ENCODE data around the gene SGSM2. TPM values are rescaled to one million over a fixed set of nuclear protein-coding genes. Genes with fewer than 3 reads are reported as not detected.
A peak's percentile ranks its signal among the peaks of the same experiment; 100 is the strongest.

Gene SGSM2
- total and polyA plus RNA-seq, 2 of the 13 experiments (the other 11 are each of a cell fraction or from before 2014, with no cell fraction given): 30.4 to 51.3 TPM

GRCh38 chr17:2400877-2401425 lies 63.6 kb downstream of the SGSM2 start, which contains the start of gene MNT (continued):
- TF ChIP-seq ZMYM4 (CRISPR knock-in tag; IDR thresholded peaks at IDR 0.05) (0 out of 2 replicates have a peak, but pooled peaks have one; percentile 6), TGIF2 (CRISPR knock-in tag; IDR thresholded peaks at IDR 0.05) (peak; percentile 67; the same call in 1 of the 2 replicates), NBN (conservative IDR thresholded peaks at IDR 0.05) (no peak), ATF7 (IDR thresholded peaks at IDR 0.05) (no peak), ATF7 (CRISPR knock-in tag; IDR thresholded peaks at IDR 0.05) (peak; percentile 12; the same call in 1 of the 2 replicates), IRF2 (CRISPR knock-in tag; IDR thresholded peaks at IDR 0.05) (0 out of 2 replicates have a peak, but pooled peaks have one; percentile 14), GABPA (IDR thresholded peaks at IDR 0.05; ENCODE audit: low read depth, low read length) (0 out of 2 replicates have a peak, but pooled peaks have one; percentile 3), GABPA (CRISPR knock-in tag; IDR thresholded peaks at IDR 0.05; ENCODE audit: low read depth) (no peak), MYC (CRISPR knock-in tag; IDR thresholded peaks at IDR 0.05; ENCODE audit: borderline replicate concordance) (peak; percentile 3; the same call in 1 of the 2 replicates), BCL3 (CRISPR knock-in tag; IDR thresholded peaks at IDR 0.05) (no peak), REXO4 (CRISPR knock-in tag; IDR thresholded peaks at IDR 0.05; ENCODE audit: borderline replicate concordance) (no peak), KAT7 (CRISPR knock-in tag; IDR thresholded peaks at IDR 0.05; ENCODE audit: borderline replicate concordance) (0 out of 2 replicates have a peak, but pooled peaks have one; percentile 19), LCORL (IDR thresholded peaks at IDR 0.05) (no peak), LCORL (CRISPR knock-in tag; IDR thresholded peaks at IDR 0.05) (peak; percentile 9; the same call in 1 of the 2 replicates), PHF20 (CRISPR knock-in tag; IDR thresholded peaks at IDR 0.05) (peak; percentile 35), MAZ (IDR thresholded peaks at IDR 0.05; ENCODE audit: borderline replicate concordance, low read depth, low read length) (peak; percentile 99), MAZ (CRISPR knock-in tag; IDR thresholded peaks at IDR 0.05; ENCODE audit: low read depth) (peak; percentile 86), CAMTA2 (CRISPR knock-in tag; IDR thresholded peaks at IDR 0.05; ENCODE audit: borderline replicate concordance) (no peak), MED8 (CRISPR knock-in tag; IDR thresholded peaks at IDR 0.05; ENCODE audit: insufficient replicate concordance) (no peak), MED1 (CRISPR knock-in tag; IDR thresholded peaks at IDR 0.05) (peak; percentile 26), ZNF20 (CRISPR knock-in tag; IDR thresholded peaks at IDR 0.05) (no peak), ZNF704 (CRISPR knock-in tag; IDR thresholded peaks at IDR 0.05; ENCODE audit: borderline replicate concordance) (no peak), ZNF691 (CRISPR knock-in tag; IDR thresholded peaks at IDR 0.05; ENCODE audit: borderline replicate concordance, low read depth) (no peak), GFI1 (CRISPR knock-in tag; IDR thresholded peaks at IDR 0.05; ENCODE audit: borderline replicate concordance) (no peak), ZNF121 (CRISPR knock-in tag; IDR thresholded peaks at IDR 0.05) (no peak), SIN3A (IDR thresholded peaks at IDR 0.05; ENCODE audit: borderline replicate concordance, low read depth, low read length) (peak; percentile 57; the same call in 1 of the 2 replicates), GMEB2 (CRISPR knock-in tag; IDR thresholded peaks at IDR 0.05; ENCODE audit: low read depth) (peak; percentile 52; the same call in 1 of the 2 replicates), FOXK2 (IDR thresholded peaks at IDR 0.05) (0 out of 2 replicates have a peak, but pooled peaks have one; percentile 58)

All from HepG2 (cell line).